Thyroid gland (tissue), 4 donors: ENCODE data around the gene RTP5.
"Not testable (repeated sequence)": the region's sequence is repeated elsewhere in the genome, so short reads cannot be mapped to it uniquely, and the experiment has no call there.

Source experiments
- POLR2A ChIP-seq, 2 donors: fragments of 450-650 bp; IDR thresholded peaks; one replicate each; pipeline ENCODE4 v1.6.1; 2017; ENCODE audit warnings: antibody characterized with exemption in 2 of 2, mild to moderate bottlenecking in 2 of 2, moderate library complexity in 1 of 2
- TF ChIP-seq, protein P1 (sequence below), 6 experiments: fragments of 200-600 bp in 3 of 6; fragments of 450-650 bp in 3 of 6; sonication (generic) in 3 of 6; IDR thresholded peaks; one replicate each; pipeline ENCODE4 v1.5.1; 2016 to 2019; ENCODE audit warnings: antibody characterized with exemption in 6 of 6, mild to moderate bottlenecking in 2 of 6, inconsistent platforms in 1 of 6, moderate library complexity in 1 of 6

DNA sequence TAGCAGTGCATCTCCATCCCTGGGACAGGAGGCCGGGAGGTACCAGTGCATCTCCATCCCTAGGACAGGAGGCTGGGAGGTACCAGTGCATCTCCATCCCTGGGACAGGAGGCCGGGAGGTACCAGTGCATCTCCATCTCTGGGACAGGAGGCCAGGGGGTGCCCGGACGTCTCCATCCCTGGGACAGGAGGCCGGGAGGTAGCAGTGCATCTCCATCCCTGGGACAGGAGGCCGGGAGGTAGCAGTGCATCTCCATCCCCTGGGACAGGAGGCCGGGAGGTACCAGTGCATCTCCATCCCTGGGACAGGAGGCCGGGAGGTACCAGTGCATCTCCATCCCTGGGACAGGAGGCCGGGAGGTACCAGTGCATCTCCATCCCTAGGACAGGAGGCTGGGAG, 52.1 kb downstream of the RTP5 start:
- not testable (repeated sequence) for TF ChIP-seq POLR2A (IDR thresholded peaks at IDR 0.05)
- TF ChIP-seq, protein P1, sequence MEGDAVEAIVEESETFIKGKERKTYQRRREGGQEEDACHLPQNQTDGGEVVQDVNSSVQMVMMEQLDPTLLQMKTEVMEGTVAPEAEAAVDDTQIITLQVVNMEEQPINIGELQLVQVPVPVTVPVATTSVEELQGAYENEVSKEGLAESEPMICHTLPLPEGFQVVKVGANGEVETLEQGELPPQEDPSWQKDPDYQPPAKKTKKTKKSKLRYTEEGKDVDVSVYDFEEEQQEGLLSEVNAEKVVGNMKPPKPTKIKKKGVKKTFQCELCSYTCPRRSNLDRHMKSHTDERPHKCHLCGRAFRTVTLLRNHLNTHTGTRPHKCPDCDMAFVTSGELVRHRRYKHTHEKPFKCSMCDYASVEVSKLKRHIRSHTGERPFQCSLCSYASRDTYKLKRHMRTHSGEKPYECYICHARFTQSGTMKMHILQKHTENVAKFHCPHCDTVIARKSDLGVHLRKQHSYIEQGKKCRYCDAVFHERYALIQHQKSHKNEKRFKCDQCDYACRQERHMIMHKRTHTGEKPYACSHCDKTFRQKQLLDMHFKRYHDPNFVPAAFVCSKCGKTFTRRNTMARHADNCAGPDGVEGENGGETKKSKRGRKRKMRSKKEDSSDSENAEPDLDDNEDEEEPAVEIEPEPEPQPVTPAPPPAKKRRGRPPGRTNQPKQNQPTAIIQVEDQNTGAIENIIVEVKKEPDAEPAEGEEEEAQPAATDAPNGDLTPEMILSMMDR (IDR thresholded peaks at IDR 0.05), result not testable (repeated sequence)
